ENCODE results near the gene NALF2. TPM values are rescaled to one million over a fixed set of nuclear protein-coding genes. Genes with fewer than 3 reads are reported as not detected.

The NALF2 gene
- total RNA-seq, 1 experiment from 2014 or later = 9.7 TPM

- Histone ChIP-seq H3K23ac (ENCODE audit: insufficient read length, low read depth, low read length) (no peak overlapping the region), H2AK5ac (ENCODE audit: insufficient read length, low read length) (no peak overlapping the region), H3K18ac (ENCODE audit: insufficient read length, low read depth, low read length) (no peak overlapping the region), H3K27me3 (ENCODE audit: insufficient read depth, low read length) (no peaks in the 10 kb centered on the region), H2BK15ac (ENCODE audit: low read depth, low read length) (no peak overlapping the region), H4K8ac (replicated peaks; ENCODE audit: insufficient read length, low read depth, low read length) (no peak overlapping the region), H3K14ac (ENCODE audit: insufficient read depth, low read length) (no peak overlapping the region), H2BK120ac (ENCODE audit: low read depth, low read length, poor library complexity, severe bottlenecking) (no peak overlapping the region), H3K9me3 (ENCODE audit: control insufficient read depth, low read depth, low read length) (peaks cover 53% of the 10 kb centered on the region), H4K5ac (ENCODE audit: insufficient read length, low read depth, low read length) (no peak overlapping the region), H3T11ph (ENCODE audit: low read length) (no peak overlapping the region), H3K79me2 (ENCODE audit: insufficient read depth, low read length) (no peaks in the 10 kb centered on the region), H2BK5ac (ENCODE audit: insufficient read length, low read length) (no peak overlapping the region), H2AFZ (ENCODE audit: low read length) (no peak overlapping the region), H3K56ac (ENCODE audit: insufficient read length, low read depth, low read length) (no peak overlapping the region), H2BK20ac (ENCODE audit: low read depth, low read length, poor library complexity, severe bottlenecking) (no peak overlapping the region), H3K79me1 (ENCODE audit: insufficient read depth, low read depth, low read length, poor library complexity, severe bottlenecking) (no peaks in the 10 kb centered on the region), H2BK12ac (ENCODE audit: insufficient read length, low read depth, low read length) (no peak overlapping the region), H3K27ac (ENCODE audit: insufficient read length, low read depth, low read length) (no peak overlapping the region), H3K9ac (ENCODE audit: extremely low read depth, insufficient read length, low read length) (no peak overlapping the region), H4K20me1 (ENCODE audit: control insufficient read depth, insufficient read depth, insufficient read length) (no peaks in the 10 kb centered on the region), H3K4me1 (ENCODE audit: insufficient read depth, low read length) (no peaks in the 10 kb centered on the region), H3K4me2 (ENCODE audit: insufficient read depth, insufficient read length, low read length) (no peak overlapping the region), H4K91ac (ENCODE audit: insufficient read length, low read depth, low read length) (no peak overlapping the region), H3K23me2 (ENCODE audit: insufficient read length, low read depth, low read length, poor library complexity, severe bottlenecking) (no peaks in the 10 kb centered on the region), H3K4ac (ENCODE audit: low read depth, low read length) (no peak overlapping the region)
- Mint-ChIP-seq H3K4me1 (peaks cover 2 to 4% of the 10 kb centered on the region in 2 experiments; a peak in 3 of 4 replicates), H3K27ac (no peak overlapping the region), H3K27me3 (ENCODE audit: low read depth) (peaks cover 3% of the 10 kb centered on the region), H3K36me3 (ENCODE audit: insufficient read depth in 1 of 3, low read depth in 3 of 3) (peaks cover 0 to 6% (median 2%) of the 10 kb centered on the region in 3 experiments; a peak in 5 of 7 replicates), H3K9me3 (peaks cover 65% of the 10 kb centered on the region in 2 experiments), H3K4me3 (no peak overlapping the region)
- WGBS (ENCODE audit: extremely low coverage, insufficient read length, low lambda C conversion rate) = no CpG with 5 or more reads among the region's 5 CpGs
- TF ChIP-seq CTCF (conservative IDR thresholded peaks at IDR 0.05) = no peak
- DNase-seq = no peak
Measured at GRCh38 chrX:69546978-69547377, 42.9 kb downstream of the NALF2 start.

Measured in H9 (cell line).